K562 (cell line): ENCODE measurements around the gene SUSD3.

Experiments
- CSDE1 ChIP-seq, 2 experiments: fragments of 450-650 bp; IDR thresholded peaks; 2 replicates each; pipeline ENCODE4 v1.6.1; 2016; ENCODE audit warnings: mild to moderate bottlenecking in 1 of 2
- CTCF ChIP-seq, 3 experiments: IDR thresholded peaks in 2 of 3; conservative IDR thresholded peaks in 1 of 3; 2 replicates each; pipeline ENCODE4 v1.5.1; 2011 to 2012; ENCODE audit warnings: low read length in 3 of 3, mild to moderate bottlenecking in 3 of 3, control low read depth in 2 of 3, improper control_type of control experiment in 1 of 3, inconsistent platforms in 1 of 3, low read depth in 1 of 3, mixed read lengths in 1 of 3, moderate library complexity in 1 of 3; ENCODE audit not compliant: insufficient read depth in 2 of 3
- MAFK ChIP-seq: IDR thresholded peaks from 2 replicates; pipeline ENCODE4 v1.6.1; 2011; ENCODE audit warnings: low read length, improper control_type of control experiment
- PHF21A ChIP-seq: fragments of 450-650 bp; IDR thresholded peaks from 2 replicates; pipeline ENCODE4 v1.6.1; 2017; ENCODE audit warnings: low read depth, borderline replicate concordance
- POLR2A ChIP-seq: fragments of 450-650 bp; conservative IDR thresholded peaks from 2 replicates; pipeline ENCODE4 v1.6.1; 2016
- RFX7 ChIP-seq: fragments of 250-450 bp; sonication (Bioruptor Pico); IDR thresholded peaks from 2 replicates; pipeline ENCODE4 v1.5.1; 2021; ENCODE audit warnings: mild to moderate bottlenecking
- WHSC1 ChIP-seq: IDR thresholded peaks from one replicate; pipeline ENCODE4 v1.6.1; 2012; ENCODE audit warnings: low read length, control low read depth, inconsistent platforms
- TF ChIP-seq, protein P1 (sequence below), 2 experiments: fragments of 450-650 bp in 1 of 2; sonication (generic) in 1 of 2; formaldehyde crosslinking; conservative IDR thresholded peaks; 2 replicates each; pipeline versions ENCODE4 v1.4.0 to v1.8.1; 2020 to 2022; ENCODE audit warnings: mild to moderate bottlenecking in 1 of 2, missing genetic modification reagents in 1 of 2

DNA sequence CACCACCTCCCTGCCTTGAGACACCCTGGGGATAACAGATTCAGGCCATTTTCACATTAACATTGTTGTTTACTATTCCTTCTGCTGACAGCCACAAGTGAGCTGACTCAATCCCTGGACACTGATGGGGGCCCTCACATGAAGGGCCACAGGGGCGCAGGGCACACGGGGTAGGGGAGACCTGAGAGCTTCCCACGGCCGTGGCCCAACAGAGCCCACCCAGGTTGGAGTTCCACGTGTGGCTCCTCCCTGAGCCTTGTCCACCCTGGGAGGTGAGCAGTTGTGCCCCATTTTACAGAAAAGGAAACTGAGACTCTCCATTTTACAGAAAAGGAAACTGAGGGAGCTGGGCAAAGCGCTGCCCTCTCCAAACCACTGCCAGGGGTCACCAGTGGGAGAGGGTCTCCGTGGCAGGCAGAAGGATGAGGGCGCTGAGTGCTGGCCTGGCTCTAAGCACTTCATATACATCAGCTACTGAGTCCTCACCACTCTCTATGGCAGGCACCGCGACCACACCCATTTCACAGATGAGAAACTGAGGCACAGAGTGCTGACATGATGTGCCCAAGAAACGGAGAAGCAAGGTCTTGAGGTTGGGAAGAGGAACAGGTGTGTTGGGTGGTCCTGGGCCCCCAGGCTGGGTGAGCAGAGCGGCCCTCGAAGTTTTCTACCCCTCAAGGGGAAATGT lies 73.2 kb downstream of the SUSD3 start:
- no peak for TF ChIP-seq WHSC1
- TF ChIP-seq CTCF (IDR thresholded peaks at IDR 0.05 in 2 of 3, conservative IDR thresholded peaks at IDR 0.05 in 1 of 3; ENCODE audit: insufficient read depth in 2 of 3, low read depth in 1 of 3, low read length in 3 of 3) = no peak
- no peak for TF ChIP-seq POLR2A
- no peak for TF ChIP-seq MAFK
- no peak for TF ChIP-seq RFX7 (CRISPR knock-in tag)
- no peak for TF ChIP-seq PHF21A
- TF ChIP-seq, protein P1, sequence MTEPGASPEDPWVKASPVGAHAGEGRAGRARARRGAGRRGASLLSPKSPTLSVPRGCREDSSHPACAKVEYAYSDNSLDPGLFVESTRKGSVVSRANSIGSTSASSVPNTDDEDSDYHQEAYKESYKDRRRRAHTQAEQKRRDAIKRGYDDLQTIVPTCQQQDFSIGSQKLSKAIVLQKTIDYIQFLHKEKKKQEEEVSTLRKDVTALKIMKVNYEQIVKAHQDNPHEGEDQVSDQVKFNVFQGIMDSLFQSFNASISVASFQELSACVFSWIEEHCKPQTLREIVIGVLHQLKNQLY (CRISPR knock-in tag; conservative IDR thresholded peaks at IDR 0.05) = no peak
- TF ChIP-seq CSDE1 (IDR thresholded peaks at IDR 0.05) = no peak
